CD4-positive, CD25-positive, alpha-beta regulatory T cell (primary cell): ENCODE measurements around the gene NFKBIB. TPM values are rescaled to one million over a fixed set of nuclear protein-coding genes. Genes with fewer than 3 reads are reported as not detected.
"Not testable (repeated sequence)": the region's sequence is repeated elsewhere in the genome, so short reads cannot be mapped to it uniquely, and the experiment has no call there.

ENCODE experiments used
- ATAC-seq, 2 donors: fragments of 150-1000 bp; cut with Tn5 transposase; one replicate each; pipeline ENCODE4 v1.10.0; 2021; ENCODE audit warnings: low read depth in 2 of 2, moderate number of reproducible peaks in 2 of 2, moderate library complexity in 1 of 2
- DNase-seq, 3 donors: peaks; one replicate each; pipeline versions ENCODE4 v3.0.0 to v3.0.0-alpha.2; 2012 to 2022; ENCODE audit warnings: mixed read lengths in 1 of 3
- H3K27ac ChIP-seq: one replicate; pipeline ENCODE4 v1.7.0; 2013; ENCODE audit warnings: mild to moderate bottlenecking, low read length; ENCODE audit not compliant: insufficient read depth, poor library complexity, severe bottlenecking
- H3K27me3 ChIP-seq: one replicate; pipeline ENCODE4 v1.7.0; 2013; ENCODE audit warnings: low read length; ENCODE audit not compliant: control insufficient read depth, insufficient read depth
- H3K36me3 ChIP-seq: one replicate; pipeline ENCODE4 v1.7.0; 2013; ENCODE audit warnings: mild to moderate bottlenecking, low read length, moderate library complexity; ENCODE audit not compliant: control insufficient read depth, insufficient read depth
- H3K4me1 ChIP-seq: 2 replicates; pipeline ENCODE4 v1.7.0; 2013; ENCODE audit warnings: mild to moderate bottlenecking, low read length; ENCODE audit not compliant: insufficient read depth, control insufficient read depth, poor library complexity, severe bottlenecking
- H3K4me3 ChIP-seq: one replicate; pipeline ENCODE4 v1.7.0; 2013; ENCODE audit warnings: low read depth, mild to moderate bottlenecking, low read length, moderate library complexity
- H3K9me3 ChIP-seq, 2 experiments: 1 replicate in 1 of 2; 2 replicates in 1 of 2; pipeline ENCODE4 v1.7.0; 2013; ENCODE audit warnings: low read length in 2 of 2, mild to moderate bottlenecking in 1 of 2, moderate library complexity in 1 of 2; ENCODE audit not compliant: control insufficient read depth in 2 of 2
- H3K27ac Mint-ChIP-seq, 3 donors: one replicate each; pipeline ENCODE4 v1.8.0; 2020 to 2022; ENCODE audit warnings: mild to moderate bottlenecking in 3 of 3, mixed read lengths in 3 of 3, moderate library complexity in 2 of 3
- H3K27me3 Mint-ChIP-seq: one replicate; pipeline ENCODE4 v1.8.0; 2022; ENCODE audit warnings: mild to moderate bottlenecking, mixed read lengths
- H3K36me3 Mint-ChIP-seq: one replicate; pipeline ENCODE4 v1.8.0; 2020; ENCODE audit warnings: mixed read lengths
- H3K4me1 Mint-ChIP-seq, 4 donors: one replicate each; pipeline ENCODE4 v1.8.0; 2020 to 2022; ENCODE audit warnings: mixed read lengths in 4 of 4, mild to moderate bottlenecking in 1 of 4
- H3K4me3 Mint-ChIP-seq, 4 donors: one replicate each; pipeline ENCODE4 v1.8.0; 2020 to 2022; ENCODE audit warnings: mild to moderate bottlenecking in 4 of 4, mixed read lengths in 4 of 4, moderate library complexity in 3 of 4
- H3K9me3 Mint-ChIP-seq, 7 donors: one replicate each; pipeline ENCODE4 v1.8.0; 2020 to 2022; ENCODE audit warnings: mixed read lengths in 7 of 7, mild to moderate bottlenecking in 3 of 7, moderate library complexity in 2 of 7
- polyA plus RNA-seq, 4 donors: library from polyadenylated mRNA; unstranded; fragments of 300-500 nt; fragmentation: Illumina TruSeq; gene quantifications; one replicate each; pipeline ENCODE4 v1.2.3, GENCODE V29; 2021
- total RNA-seq: library from RNA; stranded (reverse); gene quantifications from one replicate; pipeline ENCODE4 v1.2.3, GENCODE V29; 2022

NFKBIB gene
- total and polyA plus RNA-seq, 5 donors from 2014 or later: 9.0 to 57.7 (median 12.5) TPM

GRCh38 chr19:38878575-38879399, 21.0 kb upstream of the NFKBIB start:
- no peaks in the 10 kb centered on the region for H3K27me3 ChIP-seq
- peaks cover 9% of the 10 kb centered on the region for H3K36me3 Mint-ChIP-seq
- peaks cover 4 to 46% (median 13%) of the 10 kb centered on the region in 4 donors for H3K4me1 Mint-ChIP-seq
- H3K36me3 ChIP-seq: peaks cover 4% of the 10 kb centered on the region
- peaks cover 37% of the 10 kb centered on the region for H3K4me1 ChIP-seq
- H3K27ac ChIP-seq: peak overlapping the region; percentile 93
- no peaks in the 10 kb centered on the region for H3K9me3 Mint-ChIP-seq
- no peak for ATAC-seq
- H3K4me3 ChIP-seq: peak overlapping the region; percentile 62
- no peak for DNase-seq
- H3K9me3 ChIP-seq: no peaks in the 10 kb centered on the region
- H3K4me3 Mint-ChIP-seq: peak overlapping the region; percentile 90 to 96 (median 94)
- peak overlapping the region; percentile 97 to 99 (median 98) for H3K27ac Mint-ChIP-seq
- no peaks in the 10 kb centered on the region for H3K27me3 Mint-ChIP-seq

DNA sequence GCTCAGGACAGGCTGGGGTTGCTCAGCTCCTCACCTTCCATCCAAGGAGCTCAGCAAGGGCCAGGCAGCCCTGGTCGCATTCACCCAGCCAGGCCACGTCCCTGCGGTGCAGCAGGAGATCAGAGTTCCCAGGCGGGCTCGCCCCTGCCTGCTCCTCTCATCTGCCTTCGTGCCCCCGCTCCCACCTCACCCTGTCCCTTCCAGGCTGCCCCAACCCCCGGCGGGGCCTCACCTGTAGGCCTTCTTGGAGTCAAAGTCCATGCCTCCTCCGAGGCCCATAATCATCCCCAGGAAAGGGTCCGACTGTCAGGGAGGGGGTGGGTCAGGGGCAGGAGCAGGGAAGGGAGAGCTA, 20.4 kb upstream of the NFKBIB start:
- H3K27me3 ChIP-seq: no peaks in the 10 kb centered on the region
- DNase-seq (no peak), ATAC-seq (no peak)
- peaks cover 4% of the 10 kb centered on the region for H3K36me3 ChIP-seq
- H3K9me3 ChIP-seq: no peaks in the 10 kb centered on the region
- peaks cover 37% of the 10 kb centered on the region for H3K4me1 ChIP-seq
- H3K27me3 Mint-ChIP-seq: no peaks in the 10 kb centered on the region
- H3K4me3 ChIP-seq: no peak overlapping the region
- H3K27ac Mint-ChIP-seq: peak overlapping the region in 2 of 3 donors; percentile 97 to 98
- H3K4me3 Mint-ChIP-seq: peak overlapping the region in 3 of 4 donors; percentile 63 to 96 (median 93)
- H3K27ac ChIP-seq: peak overlapping the region; percentile 93
- H3K4me1 Mint-ChIP-seq: peaks cover 4 to 46% (median 13%) of the 10 kb centered on the region in 4 donors
- peaks cover 9% of the 10 kb centered on the region for H3K36me3 Mint-ChIP-seq
- no peaks in the 10 kb centered on the region for H3K9me3 Mint-ChIP-seq

DNA sequence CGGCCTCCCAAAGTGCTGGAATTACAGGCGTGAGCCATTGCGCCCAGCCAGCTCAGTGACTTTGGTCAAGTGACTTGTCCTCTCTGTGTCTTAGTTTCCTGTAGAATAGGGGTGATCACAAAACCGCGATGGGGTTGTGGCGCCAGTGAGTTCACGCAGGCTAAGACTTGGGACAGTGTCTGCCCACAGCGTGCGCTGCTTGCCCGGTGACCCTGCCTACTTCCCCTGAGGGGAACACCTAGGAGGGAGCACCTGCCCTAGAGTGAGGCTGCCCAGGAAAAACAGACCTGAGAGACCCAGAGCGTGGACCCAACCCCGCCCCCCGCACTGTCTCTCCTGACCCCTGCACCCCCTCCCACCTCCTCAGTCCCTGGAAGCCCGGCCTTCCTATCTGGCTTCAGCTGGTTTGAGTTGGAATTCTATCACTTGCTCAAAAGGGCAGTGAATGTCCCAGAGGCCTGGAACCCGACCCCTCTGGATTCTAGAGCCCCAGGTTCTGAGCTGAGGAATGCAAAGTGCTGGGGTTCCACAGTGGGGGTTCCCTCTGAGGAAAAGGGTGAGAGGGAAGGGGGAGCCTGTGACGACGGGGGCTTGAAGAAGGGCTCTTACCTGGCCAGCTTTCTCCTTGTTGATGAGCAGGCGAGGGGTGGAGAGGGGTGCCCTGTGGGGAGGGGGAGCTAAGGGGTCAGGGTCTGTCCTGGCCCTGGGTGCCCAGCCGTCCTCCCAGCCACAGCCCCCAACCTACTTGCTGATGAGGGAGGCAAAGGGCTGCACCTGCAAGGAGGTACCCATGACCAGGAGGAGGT, 19.5 kb upstream of the NFKBIB start:
- Histone ChIP-seq H3K4me3 (no peak overlapping the region), H3K27ac (peak overlapping the region; percentile 54), H3K4me1 (peaks cover 37% of the 10 kb centered on the region), H3K9me3 (no peaks in the 10 kb centered on the region), H3K36me3 (peaks cover 4% of the 10 kb centered on the region), H3K27me3 (no peaks in the 10 kb centered on the region)
- Mint-ChIP-seq H3K36me3 (peaks cover 9% of the 10 kb centered on the region), H3K27ac (peak overlapping the region; percentile 79 to 83 (median 82)), H3K9me3 (no peaks in the 10 kb centered on the region), H3K27me3 (no peaks in the 10 kb centered on the region), H3K4me1 (peaks cover 4 to 46% (median 13%) of the 10 kb centered on the region in 4 donors), H3K4me3 (peak overlapping the region in 3 of 4 donors; percentile 46 to 77 (median 63))
- DNase-seq (no peak), ATAC-seq (no peak)

GRCh38 chr19:38880882-38881609, 18.7 kb upstream of the NFKBIB start:
- peak overlapping the region; percentile 80 to 86 (median 82) for H3K27ac Mint-ChIP-seq
- Histone ChIP-seq H3K36me3 (peaks cover 4% of the 10 kb centered on the region), H3K4me3 (no peak overlapping the region), H3K9me3 (no peaks in the 10 kb centered on the region), H3K4me1 (peaks cover 37% of the 10 kb centered on the region), H3K27ac (peak overlapping the region; percentile 54), H3K27me3 (no peaks in the 10 kb centered on the region)
- H3K27me3 Mint-ChIP-seq: no peaks in the 10 kb centered on the region
- peaks cover 8% of the 10 kb centered on the region for H3K36me3 Mint-ChIP-seq
- H3K4me1 Mint-ChIP-seq: peaks cover 4 to 42% (median 13%) of the 10 kb centered on the region in 4 donors
- ATAC-seq: no peak
- H3K4me3 Mint-ChIP-seq: peak overlapping the region in 1 of 4 donors; percentile 39
- no peak for DNase-seq
- no peaks in the 10 kb centered on the region for H3K9me3 Mint-ChIP-seq

DNA sequence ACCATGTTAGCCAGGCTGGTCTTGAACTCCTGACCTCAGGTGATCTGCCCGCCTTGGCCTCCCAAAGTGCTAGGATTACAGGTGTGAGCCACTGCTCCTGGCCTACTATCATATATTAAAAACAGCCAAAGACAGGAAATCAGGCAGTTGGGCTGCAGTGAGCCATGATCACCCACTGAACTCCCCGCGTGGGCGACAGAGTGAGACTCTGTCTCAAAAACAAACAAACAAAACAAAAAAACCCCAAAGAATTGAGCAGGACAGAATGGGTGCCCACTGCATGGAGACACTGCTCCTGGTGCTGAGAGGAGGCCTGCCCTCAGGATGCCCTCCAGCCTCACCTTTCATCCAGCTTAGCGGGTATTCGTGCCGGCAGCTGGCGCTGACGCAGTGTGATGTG, 16.5 kb upstream of the NFKBIB start:
- Mint-ChIP-seq H3K27me3 (no peaks in the 10 kb centered on the region), H3K4me1 (peaks cover 0 to 30% (median 6%) of the 10 kb centered on the region in 4 donors)

DNA sequence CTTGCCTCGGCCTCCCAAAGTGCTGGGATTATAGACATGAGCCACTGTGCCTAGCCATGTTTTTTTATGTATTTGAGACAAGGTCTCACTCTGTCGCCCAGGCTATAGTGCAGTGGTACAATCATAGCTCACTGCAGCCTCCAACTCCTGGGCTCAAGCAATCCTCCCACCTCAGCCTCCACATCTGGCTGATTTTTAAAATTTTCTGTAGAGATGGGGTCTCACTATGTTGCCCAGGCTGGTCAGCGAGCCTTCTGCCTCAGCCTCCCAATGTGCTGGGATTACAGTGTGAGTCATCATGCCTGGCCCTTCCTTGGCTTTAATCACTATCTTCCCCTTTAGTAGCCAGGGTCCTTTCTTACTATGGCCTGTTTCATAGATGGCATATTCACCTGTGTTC, 15.1 kb upstream of the NFKBIB start:
- not testable (repeated sequence) for H3K27ac Mint-ChIP-seq, H3K4me3 Mint-ChIP-seq, ATAC-seq, H3K27ac ChIP-seq, H3K9me3 ChIP-seq, H3K27me3 ChIP-seq, H3K27me3 Mint-ChIP-seq, H3K9me3 Mint-ChIP-seq, DNase-seq, H3K36me3 Mint-ChIP-seq, H3K4me3 ChIP-seq
- H3K36me3 ChIP-seq: peaks cover 15% of the 10 kb centered on the region
- peaks cover 12% of the 10 kb centered on the region for H3K4me1 ChIP-seq
- peaks cover 0 to 22% (median 2%) of the 10 kb centered on the region in 4 donors for H3K4me1 Mint-ChIP-seq

More for the DNA sequence above, 16.5 kb upstream of the NFKBIB start:
- Mint-ChIP-seq H3K9me3 (no peaks in the 10 kb centered on the region), H3K4me3 (no peak overlapping the region), H3K27ac (peak overlapping the region in 2 of 3 donors; percentile 40 to 81), H3K36me3 (peaks cover 5% of the 10 kb centered on the region)
- H3K9me3 ChIP-seq: no peaks in the 10 kb centered on the region
- no peak for ATAC-seq
- no peaks in the 10 kb centered on the region for H3K27me3 ChIP-seq
- no peak for DNase-seq
- peaks cover 26% of the 10 kb centered on the region for H3K4me1 ChIP-seq
- H3K27ac ChIP-seq: no peak overlapping the region
- peaks cover 1% of the 10 kb centered on the region for H3K36me3 ChIP-seq
- H3K4me3 ChIP-seq: no peak overlapping the region

- H3K4me1 ChIP-seq: peaks cover 3% of the 10 kb centered on the region
- H3K27ac ChIP-seq: no peak overlapping the region
- H3K36me3 ChIP-seq: peaks cover 29% of the 10 kb centered on the region
- no peak overlapping the region for H3K27ac Mint-ChIP-seq
- no peak overlapping the region for H3K4me3 ChIP-seq
- H3K4me3 Mint-ChIP-seq: no peak overlapping the region
- ATAC-seq: no peak
- H3K9me3 ChIP-seq: no peaks in the 10 kb centered on the region
- H3K27me3 ChIP-seq: no peaks in the 10 kb centered on the region
- H3K36me3 Mint-ChIP-seq: peaks cover 5% of the 10 kb centered on the region
- H3K4me1 Mint-ChIP-seq: peaks cover 0 to 10% (median 0%) of the 10 kb centered on the region in 4 donors
- no peaks in the 10 kb centered on the region for H3K27me3 Mint-ChIP-seq
- no peaks in the 10 kb centered on the region for H3K9me3 Mint-ChIP-seq
- no peak for DNase-seq
Measured at GRCh38 chr19:38888876-38889275, 10.9 kb upstream of the NFKBIB start.
